BLaER1 treated with 17β-estradiol and CSF1 and Interleukin-3, amounts not matched to agents 10 nM and 100 nM (cell line): Measurements from ENCODE around the gene NIBAN1.
"Not testable (repeated sequence)": the region's sequence is repeated elsewhere in the genome, so short reads cannot be mapped to it uniquely, and the experiment has no call there.

ENCODE experiments used
- H3K27ac ChIP-seq, 11 experiments: shearing (Covaris generic); formaldehyde crosslinking; 2 replicates each; pipeline ENCODE4 v1.8.1; 2022
- H3K27me3 ChIP-seq, 11 experiments: shearing (Covaris generic); formaldehyde crosslinking; 2 replicates each; pipeline ENCODE4 v1.8.1; 2022
- H3K36me3 ChIP-seq, 11 experiments: shearing (Covaris generic); formaldehyde crosslinking; 2 replicates each; pipeline ENCODE4 v1.8.1; 2022
- H3K4me1 ChIP-seq, 10 experiments: shearing (Covaris generic); formaldehyde crosslinking; 2 replicates each; pipeline ENCODE4 v1.8.1; 2022
- H3K4me2 ChIP-seq, 11 experiments: shearing (Covaris generic); formaldehyde crosslinking; 2 replicates each; pipeline ENCODE4 v1.8.1; 2022
- H3K4me3 ChIP-seq, 10 experiments: shearing (Covaris generic); formaldehyde crosslinking; 2 replicates each; pipeline ENCODE4 v1.8.1; 2022
- H3K9ac ChIP-seq, 11 experiments: shearing (Covaris generic); formaldehyde crosslinking; 2 replicates each; pipeline ENCODE4 v1.8.1; 2022
- H3K9me3 ChIP-seq, 11 experiments: shearing (Covaris generic); formaldehyde crosslinking; replicated peaks in 1 of 11; 2 replicates each; pipeline ENCODE4 v1.8.1; 2022
- H4K20me1 ChIP-seq, 11 experiments: shearing (Covaris generic); formaldehyde crosslinking; 2 replicates each; pipeline ENCODE4 v1.8.1; 2022
- Cebpa-rat ChIP-seq, 11 experiments: shearing (Covaris generic); IDR thresholded peaks; 2 replicates each; pipeline ENCODE4 v1.8.1; 2022

Gene NIBAN1

GRCh38 chr1:184974056-184974836, at the start of gene NIBAN1:
NIBAN1 (minus strand) TSS chr1:184974508; CDS start chr1:184974356, 152 bp downstream.
- Histone ChIP-seq H3K4me2 (peak within 1 kb of the TSS; percentile 91 to 98 (median 95)), H3K27ac (peak within 1 kb of the TSS in 9 of 11 experiments; percentile 27 to 84 (median 72); a peak in 17 of 22 replicates), H3K4me3 (peak within 1 kb of the TSS; percentile 52 to 82 (median 69)), H3K27me3 (peaks cover 30 to 63% (median 56%) of the 10 kb centered on the region in 11 experiments), H3K36me3 (no peaks in the 10 kb centered on the region), H3K4me1 (peaks cover 12 to 40% (median 17%) of the 10 kb centered on the region in 10 experiments), H4K20me1 (peaks cover 0 to 13% (median 0%) of the 10 kb centered on the region in 11 experiments; a peak in 6 of 22 replicates), H3K9ac (peak within 1 kb of the TSS; percentile 48 to 85 (median 66); a peak in 21 of 22 replicates), H3K9me3 (peaks cover 0 to 8% (median 0%) of the 10 kb centered on the region in 11 experiments; a peak in 1 of 22 replicates)
- no peak for TF ChIP-seq Cebpa-rat (IDR thresholded peaks at IDR 0.05)

- no peak overlapping the region for H3K4me3 ChIP-seq
- H3K27ac ChIP-seq: peak overlapping the region in 2 of 11 experiments; percentile 32 to 51; a peak in 3 of 22 replicates
- H3K36me3 ChIP-seq: no peaks in the 10 kb centered on the region
- no peak overlapping the region for H3K9ac ChIP-seq
- no peaks in the 10 kb centered on the region for H4K20me1 ChIP-seq
- H3K9me3 ChIP-seq: no peaks in the 10 kb centered on the region
- no peaks in the 10 kb centered on the region for H3K27me3 ChIP-seq
- no peak for TF ChIP-seq Cebpa-rat (IDR thresholded peaks at IDR 0.05)
- H3K4me1 ChIP-seq: peaks cover 0 to 30% (median 3%) of the 10 kb centered on the region in 10 experiments; a peak in 9 of 20 replicates
- peak overlapping the region in 4 of 11 experiments; percentile 46 to 60 (median 48); a peak in 7 of 22 replicates for H3K4me2 ChIP-seq
These were observed 43.7 kb upstream of the NIBAN1 start for GRCh38 chr1:185017966-185018365.

- H3K9me3 ChIP-seq: no peaks in the 10 kb centered on the region
- H3K9ac ChIP-seq: no peak overlapping the region
- no peak; a peak in 1 of 22 replicates for TF ChIP-seq Cebpa-rat (IDR thresholded peaks at IDR 0.05)
- peak overlapping the region in 2 of 11 experiments; percentile 32 to 51; a peak in 4 of 22 replicates for H3K27ac ChIP-seq
- no peak overlapping the region for H3K4me3 ChIP-seq
- peaks cover 0 to 30% (median 3%) of the 10 kb centered on the region in 10 experiments; a peak in 9 of 20 replicates for H3K4me1 ChIP-seq
- H3K27me3 ChIP-seq: no peaks in the 10 kb centered on the region
- H3K36me3 ChIP-seq: no peaks in the 10 kb centered on the region
- no peaks in the 10 kb centered on the region for H4K20me1 ChIP-seq
- peak overlapping the region in 5 of 11 experiments; percentile 3 to 60 (median 47); a peak in 9 of 22 replicates for H3K4me2 ChIP-seq
These were observed 43.0 kb upstream of the NIBAN1 start for GRCh38 chr1:185017338-185017737.

- Histone ChIP-seq H3K4me3 (no peak overlapping the region), H3K9me3 (no peaks in the 10 kb centered on the region), H3K27me3 (no peaks in the 10 kb centered on the region), H3K36me3 (no peaks in the 10 kb centered on the region), H3K4me2 (peak overlapping the region in 5 of 11 experiments; percentile 3 to 60 (median 47); a peak in 9 of 22 replicates), H4K20me1 (no peaks in the 10 kb centered on the region), H3K9ac (no peak overlapping the region), H3K27ac (peak overlapping the region in 2 of 11 experiments; percentile 19 to 32; a peak in 3 of 22 replicates), H3K4me1 (peaks cover 0 to 30% (median 3%) of the 10 kb centered on the region in 10 experiments; a peak in 9 of 20 replicates)
- TF ChIP-seq Cebpa-rat (IDR thresholded peaks at IDR 0.05): no peak
These were observed 42.6 kb upstream of the NIBAN1 start for GRCh38 chr1:185016880-185017279.

GRCh38 chr1:185015631-185016030, 41.3 kb upstream of the NIBAN1 start:
- no peaks in the 10 kb centered on the region for H3K27me3 ChIP-seq
- H3K4me1 ChIP-seq: peaks cover 0 to 30% (median 3%) of the 10 kb centered on the region in 10 experiments; a peak in 9 of 20 replicates
- H4K20me1 ChIP-seq: no peaks in the 10 kb centered on the region
- H3K4me2 ChIP-seq: no peak overlapping the region
- no peak overlapping the region for H3K9ac ChIP-seq
- H3K9me3 ChIP-seq: no peaks in the 10 kb centered on the region
- H3K36me3 ChIP-seq: no peaks in the 10 kb centered on the region
- TF ChIP-seq Cebpa-rat (IDR thresholded peaks at IDR 0.05): no peak
- no peak overlapping the region for H3K4me3 ChIP-seq
- no peak overlapping the region for H3K27ac ChIP-seq

- TF ChIP-seq Cebpa-rat (IDR thresholded peaks at IDR 0.05): no peak
- H3K9ac ChIP-seq: no peak overlapping the region
- H4K20me1 ChIP-seq: no peaks in the 10 kb centered on the region
- no peaks in the 10 kb centered on the region for H3K27me3 ChIP-seq
- H3K4me1 ChIP-seq: peaks cover 0 to 30% (median 3%) of the 10 kb centered on the region in 10 experiments; a peak in 9 of 20 replicates
- H3K4me2 ChIP-seq: peak overlapping the region in 2 of 11 experiments; percentile 27 to 53; a peak in 4 of 22 replicates
- H3K27ac ChIP-seq: no peak overlapping the region
- no peak overlapping the region for H3K4me3 ChIP-seq
- no peaks in the 10 kb centered on the region for H3K9me3 ChIP-seq
- H3K36me3 ChIP-seq: no peaks in the 10 kb centered on the region
These were observed 40.6 kb upstream of the NIBAN1 start for GRCh38 chr1:185014941-185015340.

- Histone ChIP-seq H3K4me2 (no peak overlapping the region), H3K27me3 (no peaks in the 10 kb centered on the region), H3K4me1 (peaks cover 0 to 10% (median 0%) of the 10 kb centered on the region in 10 experiments; a peak in 5 of 20 replicates), H3K9ac (no peak overlapping the region), H3K27ac (no peak overlapping the region), H3K4me3 (no peak overlapping the region), H3K9me3 (no peaks in the 10 kb centered on the region), H3K36me3 (no peaks in the 10 kb centered on the region), H4K20me1 (no peaks in the 10 kb centered on the region)
- TF ChIP-seq Cebpa-rat (IDR thresholded peaks at IDR 0.05): no peak
These were observed 36.1 kb upstream of the NIBAN1 start for GRCh38 chr1:185010361-185010760.

- Histone ChIP-seq H3K4me3 (no peak overlapping the region), H4K20me1 (no peaks in the 10 kb centered on the region), H3K4me2 (no peak overlapping the region), H3K9me3 (no peaks in the 10 kb centered on the region), H3K4me1 (no peaks in the 10 kb centered on the region), H3K27me3 (no peaks in the 10 kb centered on the region), H3K36me3 (no peaks in the 10 kb centered on the region), H3K27ac (no peak overlapping the region), H3K9ac (no peak overlapping the region)
- TF ChIP-seq Cebpa-rat (IDR thresholded peaks at IDR 0.05): no peak
These were observed 34.5 kb upstream of the NIBAN1 start for GRCh38 chr1:185008838-185009237.

GRCh38 chr1:185001312-185001880, 27.1 kb upstream of the NIBAN1 start:
- H3K9ac ChIP-seq, H3K4me2 ChIP-seq, H4K20me1 ChIP-seq, H3K27ac ChIP-seq, H3K9me3 ChIP-seq, H3K36me3 ChIP-seq, H3K27me3 ChIP-seq, H3K4me3 ChIP-seq, H3K4me1 ChIP-seq: not testable (repeated sequence)

- H3K4me3 ChIP-seq, H3K4me2 ChIP-seq, H3K9ac ChIP-seq, H3K36me3 ChIP-seq, H3K27ac ChIP-seq, H3K27me3 ChIP-seq, H4K20me1 ChIP-seq, H3K4me1 ChIP-seq: not testable (repeated sequence)
- H3K9me3 ChIP-seq: peaks cover 0 to 12% (median 5%) of the 10 kb centered on the region in 11 experiments; a peak in 13 of 22 replicates
These were observed 25.7 kb upstream of the NIBAN1 start for GRCh38 chr1:184999974-185000373.
